GM23248 (cell line): ENCODE measurements around the gene OR4C46.

Experiments
- EZH2 ChIP-seq: fragments of 200-600 bp; sonication (generic); IDR thresholded peaks from 2 replicates; pipeline ENCODE4 v1.6.1; 2018; ENCODE audit warnings: antibody characterized with exemption, mild to moderate bottlenecking; ENCODE audit not compliant: insufficient read depth, poor library complexity, severe bottlenecking
- EZH2phosphoT487 ChIP-seq: fragments of 200-600 bp; sonication (generic); IDR thresholded peaks from 2 replicates; pipeline ENCODE4 v1.6.1; 2018; ENCODE audit warnings: antibody characterized with exemption, moderate library complexity, mild to moderate bottlenecking, low read depth; ENCODE audit not compliant: insufficient read depth

DNA sequence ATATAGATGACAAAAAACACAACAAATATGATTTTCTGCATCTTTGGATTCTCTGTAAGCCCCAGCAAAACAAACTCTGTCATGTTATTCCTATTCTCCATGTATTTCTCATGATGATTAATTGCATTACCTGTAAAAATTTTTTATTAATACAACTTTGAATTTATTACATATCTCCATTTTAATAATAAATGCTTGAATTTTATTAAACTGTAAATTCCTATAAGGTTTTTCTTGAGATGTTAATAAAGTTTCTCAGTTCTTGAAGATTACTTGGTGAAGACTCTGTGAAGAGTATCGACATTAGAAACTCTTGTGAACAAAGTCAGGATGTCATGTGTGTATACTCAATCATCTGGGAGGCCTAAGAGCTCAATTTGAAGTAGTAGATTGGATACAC is at the start of gene OR4C46:
- TF ChIP-seq EZH2 (no peak), EZH2phosphoT487 (no peak)
